OCI-LY7 (cell line): ENCODE results near the gene LRRK1.

ENCODE experiments used
- CTCF ChIP-seq: fragments of 200-600 bp; sonication (generic); conservative IDR thresholded peaks from 2 replicates; pipeline ENCODE4 v1.5.1; 2014; ENCODE audit warnings: mild to moderate bottlenecking, antibody characterized with exemption, low read length, moderate library complexity, mixed read lengths
- EZH2phosphoT487 ChIP-seq: fragments of 200-600 bp; sonication (generic); IDR thresholded peaks from 2 replicates; pipeline ENCODE4 v1.6.1; 2018; ENCODE audit warnings: low read depth, borderline replicate concordance, mild to moderate bottlenecking, mixed run types, antibody characterized with exemption, low read length, moderate library complexity, mixed read lengths

DNA sequence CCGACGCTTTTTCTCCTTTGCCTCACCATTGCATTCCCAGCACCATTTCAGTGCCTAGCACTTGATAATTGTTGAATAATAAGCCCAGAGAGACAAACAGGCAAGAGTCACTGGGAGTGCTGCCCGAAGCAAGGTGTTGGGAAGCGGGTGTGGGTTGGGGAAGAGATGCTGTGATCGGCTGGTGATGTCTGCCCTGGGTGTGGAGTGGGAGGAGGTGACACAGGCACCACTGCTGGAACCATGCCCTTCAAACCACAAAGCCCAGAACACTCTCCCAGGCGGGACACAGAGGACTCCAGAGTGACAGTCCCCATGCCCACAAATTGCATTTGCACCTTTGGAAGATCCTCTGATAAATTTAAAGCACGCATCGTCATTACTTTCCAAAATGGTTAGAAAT is 184.4 kb downstream of the LRRK1 start:
- TF ChIP-seq EZH2phosphoT487 (no peak), CTCF (no peak)
